HG03565 (cell line): ENCODE measurements around the gene DMC1.
"Not testable (repeated sequence)": the region's sequence is repeated elsewhere in the genome, so short reads cannot be mapped to it uniquely, and the experiment has no call there.

Experiments used
- ATAC-seq: cut with Tn5 transposase; IDR thresholded peaks from one replicate; pipeline ENCODE4 v1.9.1; 2021; ENCODE audit warnings: mild to moderate bottlenecking, moderate library complexity; ENCODE audit not compliant: unreplicated experiment

DMC1 gene

DNA sequence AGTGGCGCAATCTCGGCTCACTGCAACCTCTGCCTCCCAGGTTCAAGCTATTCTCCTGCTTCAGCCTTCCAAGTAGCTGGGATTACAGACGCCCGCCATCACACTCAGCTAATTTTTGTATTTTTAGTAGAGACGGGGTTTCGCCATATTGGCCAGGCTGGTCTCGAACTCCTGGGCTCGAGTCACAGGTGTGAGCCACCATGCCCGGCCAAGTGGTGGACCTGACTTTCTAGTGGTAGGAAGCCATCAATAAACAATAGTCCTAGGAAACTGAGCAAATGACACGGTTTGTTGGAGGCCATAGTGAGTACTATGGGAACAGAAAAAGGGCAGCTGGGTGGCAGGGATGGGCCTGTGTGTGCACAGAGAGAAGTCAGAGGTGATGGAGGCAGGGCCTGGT, 99.8 kb downstream of the DMC1 start:
- not testable (repeated sequence) for ATAC-seq

DNA sequence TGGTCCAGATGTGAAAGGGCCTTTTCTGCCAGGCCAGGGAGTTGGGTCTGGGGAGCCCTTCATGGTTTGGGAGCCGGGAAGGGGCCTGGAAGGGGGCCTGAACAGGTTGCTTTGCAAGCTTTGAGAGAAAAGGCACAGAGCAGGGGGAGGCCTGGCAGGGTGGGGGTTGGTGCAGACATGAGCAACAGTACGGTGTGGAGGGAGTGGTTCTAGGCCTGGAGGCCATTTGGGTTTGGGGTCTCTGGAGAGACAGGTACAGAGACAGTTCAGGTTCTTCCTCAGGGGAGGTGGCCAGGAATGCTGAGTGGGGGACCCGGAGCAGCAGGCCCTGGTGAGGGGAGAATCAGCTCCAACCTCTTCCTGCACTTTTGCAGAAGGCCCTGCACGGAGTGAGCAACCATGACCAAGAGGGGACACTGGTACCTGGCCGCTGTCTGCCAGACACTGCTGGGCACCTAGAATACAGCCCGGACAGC, 100.6 kb downstream of the DMC1 start:
- no peak for ATAC-seq
